Caco-2 (cell line): ENCODE data around the gene FMO4. TPM values are rescaled to one million over a fixed set of nuclear protein-coding genes. Genes with fewer than 3 reads are reported as not detected.

Experiments used
- BruUV-seq: library from RNA; stranded (reverse); fragments of 400-500 nt; replicated peaks from 2 replicates; lab custom pipeline; 2021; lab: Mats Ljungman, UMichigan
- CTCF ChIA-PET: fragments of 300-600 bp; sonication (Branson Sonifier 250); formaldehyde crosslinking; loops from one replicate; lab custom pipeline; 2022; ENCODE audit warnings: antibody characterized with exemption; lab: Charles Lee
- POLR2A ChIA-PET: fragments of 300-600 bp; sonication (Branson Sonifier 250); formaldehyde crosslinking; loops from one replicate; lab custom pipeline; 2022; ENCODE audit warnings: antibody characterized with exemption; lab: Charles Lee
- DNase-seq, 2 experiments: peaks; one replicate each; pipeline versions ENCODE4 v3.0.0 to v3.0.0-alpha.2; 2020 to 2022
- H3K27me3 ChIP-seq: replicated peaks from 2 replicates; pipeline ENCODE4 v1.6.0; 2011; ENCODE audit warnings: low read length; ENCODE audit not compliant: control insufficient read depth, insufficient read depth
- H3K36me3 ChIP-seq: 2 replicates; pipeline ENCODE4 v1.5.1; 2011; ENCODE audit warnings: low read length; ENCODE audit not compliant: control insufficient read depth, insufficient read depth
- H3K4me1 ChIP-seq: fragments of 250-450 bp; sonication (Bioruptor Pico); 2 replicates; pipeline ENCODE4 v1.5.1; 2020; ENCODE audit warnings: mild to moderate bottlenecking
- H3K4me3 ChIP-seq: 2 replicates; pipeline ENCODE4 v1.5.1; 2011; ENCODE audit warnings: low read depth, mild to moderate bottlenecking, control low read depth, low read length
- H3K9me3 ChIP-seq: fragments of 250-450 bp; sonication (Bioruptor Pico); 2 replicates; pipeline ENCODE4 v1.5.1; 2020; ENCODE audit warnings: mild to moderate bottlenecking, moderate library complexity
- H3K27ac Mint-ChIP-seq: one replicate; pipeline ENCODE4 v1.8.0; 2022; ENCODE audit warnings: mixed read lengths; ENCODE audit not compliant: unreplicated experiment
- H3K27me3 Mint-ChIP-seq: one replicate; pipeline ENCODE4 v1.8.0; 2022; ENCODE audit warnings: mixed read lengths; ENCODE audit not compliant: insufficient read depth, unreplicated experiment
- H3K36me3 Mint-ChIP-seq: one replicate; pipeline ENCODE4 v1.8.0; 2022; ENCODE audit warnings: mild to moderate bottlenecking, mixed read lengths; ENCODE audit not compliant: insufficient read depth, unreplicated experiment
- H3K4me1 Mint-ChIP-seq: one replicate; pipeline ENCODE4 v1.8.0; 2022; ENCODE audit warnings: low read depth, mixed read lengths; ENCODE audit not compliant: unreplicated experiment
- H3K4me3 Mint-ChIP-seq: one replicate; pipeline ENCODE4 v1.8.0; 2022; ENCODE audit warnings: mild to moderate bottlenecking, moderate library complexity, mixed read lengths; ENCODE audit not compliant: unreplicated experiment
- H3K9me3 Mint-ChIP-seq: one replicate; pipeline ENCODE4 v1.8.0; 2022; ENCODE audit warnings: mixed read lengths; ENCODE audit not compliant: unreplicated experiment
- CTCF ChIP-seq, 2 experiments: fragments of 200-600 bp in 1 of 2; IDR thresholded peaks; 1 replicate in 1 of 2; 2 replicates in 1 of 2; pipeline versions ENCODE4 v1.5.1 to v1.8.0; 2011 to 2022; ENCODE audit warnings: antibody characterized with exemption in 1 of 2, control low read depth in 1 of 2, inconsistent platforms in 1 of 2, low read depth in 1 of 2, low read length in 1 of 2, mild to moderate bottlenecking in 1 of 2, moderate library complexity in 1 of 2; ENCODE audit not compliant: insufficient read depth in 1 of 2, severe bottlenecking in 1 of 2, unreplicated experiment in 1 of 2
- intact Hi-C: fragments of 100-400 bp; cut with micrococcal nuclease; formaldehyde crosslinking; loops from one replicate; pipeline ENCODE4 v1.10.0; 2022; ENCODE audit not compliant: unreplicated experiment
- total RNA-seq: library from RNA; stranded (reverse); gene quantifications from 2 replicates; pipeline ENCODE4 v1.2.3, GENCODE V29; 2022

The FMO4 gene
- total RNA-seq, 1 experiment from 2014 or later: 2.3 TPM

- Mint-ChIP-seq H3K4me1 (no peaks in the 10 kb centered on the region), H3K36me3 (no peaks in the 10 kb centered on the region), H3K9me3 (no peaks in the 10 kb centered on the region), H3K27ac (no peak overlapping the region), H3K27me3 (no peaks in the 10 kb centered on the region), H3K4me3 (no peak overlapping the region)
- ChIA-PET POLR2A (no interaction called here), CTCF (interaction anchor here (1.0 kb wide), 1 partner anchor 35 kb away, joined by 3 read pairs; the partner anchor contains the start of gene FMO4)
- Histone ChIP-seq H3K4me3 (no peak overlapping the region), H3K9me3 (no peaks in the 10 kb centered on the region), H3K36me3 (no peaks in the 10 kb centered on the region), H3K4me1 (no peaks in the 10 kb centered on the region), H3K27me3 (no peaks in the 10 kb centered on the region)
- no peak for DNase-seq
- no peak for TF ChIP-seq CTCF (IDR thresholded peaks at IDR 0.05; ENCODE audit: insufficient read depth in 1 of 2, low read depth in 1 of 2, low read length in 1 of 2, severe bottlenecking in 1 of 2, unreplicated experiment in 1 of 2)
- intact Hi-C loops: no loop called here
- no TSS peak for BruUV-seq
Measured at GRCh38 chr1:171279234-171279633, 34.7 kb upstream of the FMO4 start.

- Mint-ChIP-seq H3K4me3 (no peak overlapping the region), H3K9me3 (no peaks in the 10 kb centered on the region), H3K4me1 (no peaks in the 10 kb centered on the region), H3K27ac (no peak overlapping the region), H3K36me3 (no peaks in the 10 kb centered on the region), H3K27me3 (no peaks in the 10 kb centered on the region)
- ChIA-PET CTCF (no interaction called here), POLR2A (no interaction called here)
- Histone ChIP-seq H3K27me3 (no peaks in the 10 kb centered on the region), H3K4me3 (no peak overlapping the region), H3K36me3 (no peaks in the 10 kb centered on the region), H3K4me1 (no peaks in the 10 kb centered on the region), H3K9me3 (no peaks in the 10 kb centered on the region)
- intact Hi-C loops: no loop called here
- BruUV-seq: no TSS peak
- TF ChIP-seq CTCF (IDR thresholded peaks at IDR 0.05; ENCODE audit: insufficient read depth in 1 of 2, low read depth in 1 of 2, low read length in 1 of 2, severe bottlenecking in 1 of 2, unreplicated experiment in 1 of 2): no peak
- DNase-seq: no peak
Measured at GRCh38 chr1:171279678-171280077, 34.3 kb upstream of the FMO4 start.

GRCh38 chr1:171280599-171280998, 33.4 kb upstream of the FMO4 start:
- no peaks in the 10 kb centered on the region for H3K9me3 ChIP-seq
- H3K27me3 Mint-ChIP-seq: no peaks in the 10 kb centered on the region
- H3K4me3 Mint-ChIP-seq: no peak overlapping the region
- intact Hi-C loops: no loop called here
- BruUV-seq: no TSS peak
- TF ChIP-seq CTCF (IDR thresholded peaks at IDR 0.05; ENCODE audit: insufficient read depth in 1 of 2, low read depth in 1 of 2, low read length in 1 of 2, severe bottlenecking in 1 of 2, unreplicated experiment in 1 of 2): no peak
- no peaks in the 10 kb centered on the region for H3K4me1 ChIP-seq
- H3K27me3 ChIP-seq: no peaks in the 10 kb centered on the region
- CTCF ChIA-PET: no interaction called here
- H3K36me3 Mint-ChIP-seq: no peaks in the 10 kb centered on the region
- no peaks in the 10 kb centered on the region for H3K9me3 Mint-ChIP-seq
- POLR2A ChIA-PET: no interaction called here
- H3K4me1 Mint-ChIP-seq: no peaks in the 10 kb centered on the region
- no peak overlapping the region for H3K4me3 ChIP-seq
- no peaks in the 10 kb centered on the region for H3K36me3 ChIP-seq
- no peak overlapping the region for H3K27ac Mint-ChIP-seq
- no peak for DNase-seq
